Endothelial cell of umbilical vein (primary cell): ENCODE results near the gene HHIP. TPM values are rescaled to one million over a fixed set of nuclear protein-coding genes. Genes with fewer than 3 reads are reported as not detected.

ENCODE experiments used
- BruUV-seq: library from RNA; stranded (reverse); fragments of 400-500 nt; replicated peaks from 2 replicates; lab custom pipeline; 2021; lab: Mats Ljungman, UMichigan
- CTCF ChIA-PET: fragments of 300-600, 350-600 bp; sonication (Branson Sonifier 250); formaldehyde crosslinking; loops from one replicate; lab custom pipeline; 2021; ENCODE audit warnings: antibody characterized with exemption, inconsistent platforms; lab: Charles Lee
- POLR2A ChIA-PET: fragments of 300-600, 350-600 bp; sonication (Branson Sonifier 250); formaldehyde crosslinking; loops from one replicate; lab custom pipeline; 2021; ENCODE audit warnings: antibody characterized with exemption, inconsistent platforms; lab: Charles Lee
- DNase-seq: peaks from one replicate; pipeline ENCODE4 v3.0.0-alpha.2; 2011; ENCODE audit warnings: low read depth, low spot score
- FAIRE-seq: peaks from 2 replicates; lab custom pipeline; 2011; peaks lifted over from hg19 to GRCh38; lab: Jason Lieb, UNC
- H2AFZ ChIP-seq: 2 replicates; pipeline ENCODE4 v1.6.0; 2012; ENCODE audit warnings: low read depth, low read length, control low read depth, inconsistent platforms
- H3K27ac ChIP-seq: 2 replicates; pipeline ENCODE4 v1.5.1; 2011; ENCODE audit warnings: low read depth, mild to moderate bottlenecking, control low read depth, low read length, moderate library complexity; ENCODE audit not compliant: insufficient read depth
- H3K27me3 ChIP-seq, 2 experiments: 2 replicates each; pipeline versions ENCODE4 v1.6.0 to v1.6.1; 2011; ENCODE audit warnings: low read length in 2 of 2, mixed read lengths in 1 of 2; ENCODE audit not compliant: control insufficient read depth in 2 of 2, insufficient read depth in 2 of 2
- H3K36me3 ChIP-seq, 2 experiments: 2 replicates in 1 of 2; 3 replicates in 1 of 2; pipeline ENCODE4 v1.5.1; 2011; ENCODE audit warnings: low read length in 2 of 2, mild to moderate bottlenecking in 1 of 2, moderate library complexity in 1 of 2; ENCODE audit not compliant: control insufficient read depth in 2 of 2, insufficient read depth in 2 of 2; ENCODE audit errors: extremely low read depth in 1 of 2
- H3K4me1 ChIP-seq: 3 replicates; pipeline ENCODE4 v1.5.1; 2011; ENCODE audit warnings: mild to moderate bottlenecking, low read length; ENCODE audit not compliant: control insufficient read depth, insufficient read depth; ENCODE audit errors: extremely low read depth
- H3K4me2 ChIP-seq: 2 replicates; pipeline ENCODE4 v1.6.1; 2011; ENCODE audit warnings: low read length, control low read depth, mixed read lengths; ENCODE audit not compliant: insufficient read depth
- H3K4me3 ChIP-seq, 3 experiments: fragments of 200-600 bp in 1 of 3; sonication (generic), shearing (Covaris generic) in 1 of 3; replicated peaks in 1 of 3; 2 replicates each; pipeline ENCODE4 v1.5.1; 2011 to 2016; ENCODE audit warnings: control low read depth in 3 of 3, low read length in 3 of 3, mild to moderate bottlenecking in 2 of 3, inconsistent platforms in 1 of 3, low read depth in 1 of 3, moderate library complexity in 1 of 3; ENCODE audit not compliant: insufficient read depth in 1 of 3
- H3K79me2 ChIP-seq: 2 replicates; pipeline ENCODE4 v1.6.0; 2012; ENCODE audit warnings: low read length, inconsistent platforms; ENCODE audit not compliant: control insufficient read depth, insufficient read depth
- H3K9ac ChIP-seq: replicated peaks from 2 replicates; pipeline ENCODE3; 2011; ENCODE audit warnings: low read length, control low read depth; ENCODE audit not compliant: insufficient read depth; ENCODE audit errors: extremely low read depth
- H3K9me1 ChIP-seq: replicated peaks from 3 replicates; pipeline ENCODE4 v1.6.0; 2011; ENCODE audit warnings: mild to moderate bottlenecking, low read length; ENCODE audit not compliant: control insufficient read depth, insufficient read depth; ENCODE audit errors: extremely low read depth
- H3K9me3 ChIP-seq: replicated peaks from 2 replicates; pipeline ENCODE4 v1.5.1; 2012; ENCODE audit warnings: low read length, inconsistent platforms; ENCODE audit not compliant: control insufficient read depth, insufficient read depth
- H4K20me1 ChIP-seq: replicated peaks from 2 replicates; pipeline ENCODE3; 2011; ENCODE audit warnings: mild to moderate bottlenecking, low read length; ENCODE audit not compliant: control insufficient read depth, insufficient read depth; ENCODE audit errors: extremely low read depth
- EZH2 ChIP-seq: IDR thresholded peaks from 2 replicates; pipeline ENCODE4 v1.6.1; 2012; ENCODE audit warnings: borderline replicate concordance, low read depth, mild to moderate bottlenecking, moderate library complexity, low read length, inconsistent platforms; ENCODE audit not compliant: severe bottlenecking
- FOS ChIP-seq: IDR thresholded peaks from 2 replicates; pipeline ENCODE4 v1.6.1; 2011; ENCODE audit warnings: mild to moderate bottlenecking, low read length, moderate library complexity, borderline replicate concordance; ENCODE audit not compliant: insufficient read depth
- GATA2 ChIP-seq: IDR thresholded peaks from 2 replicates; pipeline ENCODE4 v1.7.0; 2011; ENCODE audit warnings: low read depth, mild to moderate bottlenecking, moderate library complexity, mixed read lengths, low read length; ENCODE audit not compliant: insufficient read length, insufficient read depth
- JUN ChIP-seq: IDR thresholded peaks from 2 replicates; pipeline ENCODE4 v1.6.1; 2011; ENCODE audit warnings: borderline replicate concordance, low read depth; ENCODE audit not compliant: insufficient read length, insufficient read depth
- MYC ChIP-seq: IDR thresholded peaks from one replicate; pipeline ENCODE4 v1.6.1; 2011; ENCODE audit warnings: mild to moderate bottlenecking, low read depth, low read length
- POLR2A ChIP-seq: IDR thresholded peaks from 2 replicates; pipeline ENCODE4 v1.6.1; 2012; ENCODE audit warnings: low read depth, mild to moderate bottlenecking, control low read depth, low read length
- POLR2AphosphoS5 ChIP-seq: IDR thresholded peaks from 2 replicates; pipeline ENCODE4 v1.6.1; 2012; ENCODE audit warnings: low read depth, mild to moderate bottlenecking, control low read depth, low read length, moderate library complexity; ENCODE audit not compliant: insufficient read depth
- dilution Hi-C: fragments of 300-500 bp; cut with MboI; formaldehyde crosslinking; loops from one replicate; pipeline ENCODE4 v1.15.0; 2019; ENCODE audit warnings: low sequenced_read_pairs; ENCODE audit not compliant: extremely low pct_ligation_motif_present
- intact Hi-C: fragments of 100-400 bp; cut with micrococcal nuclease; formaldehyde crosslinking; loops from one replicate; pipeline ENCODE4 v1.10.0; 2022
- polyA plus RNA-seq, 4 experiments: library from polyadenylated mRNA; depleted of rRNA in 3 of 4; stranded (reverse) in 3 of 4; unstranded in 1 of 4; fragments of >200 nt; gene quantifications; 2 replicates each; pipeline versions ENCODE4 v1.2.1 to v1.2.3, GENCODE V29; 2011 to 2012; ENCODE audit warnings: missing spikeins in 1 of 4
- total RNA-seq: library from RNA; stranded (reverse); gene quantifications from 2 replicates; pipeline ENCODE4 v1.2.3, GENCODE V29; 2021
- TF ChIP-seq, protein P1 (sequence below): IDR thresholded peaks from 2 replicates; pipeline ENCODE4 v1.6.1; 2011; ENCODE audit not compliant: insufficient read depth, insufficient read length
- TF ChIP-seq, protein P2 (sequence below), 2 donors: IDR thresholded peaks; 1 replicate in 1 of 2; 2 replicates in 1 of 2; pipeline ENCODE4 v1.5.1; 2011; ENCODE audit warnings: low read length in 2 of 2, mild to moderate bottlenecking in 2 of 2, moderate library complexity in 2 of 2, control low read depth in 1 of 2, inconsistent platforms in 1 of 2, low read depth in 1 of 2; ENCODE audit not compliant: insufficient read depth in 1 of 2; ENCODE audit errors: extremely low read depth in 1 of 2

Gene HHIP
- total and polyA plus RNA-seq, 2 donors (not counting 3 experiments of a cell fraction or from before 2014, with no cell fraction given), result 239 to 971 TPM

DNA sequence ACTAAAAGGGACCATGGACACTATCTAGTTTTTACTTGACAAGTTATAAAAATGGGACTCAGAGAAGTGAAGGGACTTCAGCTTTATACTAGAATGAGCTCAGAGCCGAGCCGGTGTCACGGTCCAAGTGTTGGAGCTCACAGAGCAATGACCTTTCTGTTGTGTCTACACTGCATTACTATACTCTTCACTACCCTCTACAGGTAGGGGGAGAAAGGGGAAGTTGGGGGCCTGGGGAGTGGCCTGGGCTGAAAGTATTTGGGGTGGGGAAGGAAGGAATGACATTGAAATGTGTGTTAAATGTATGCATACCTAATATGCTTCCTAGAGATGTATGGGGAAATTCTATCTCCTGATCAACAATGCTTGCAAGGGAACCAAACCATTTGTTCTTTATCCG, 48.8 kb upstream of the HHIP start:
- no peak overlapping the region for H3K4me3 ChIP-seq
- H3K9me1 ChIP-seq, result no peaks in the 10 kb centered on the region
- BruUV-seq, result no TSS peak
- no peaks in the 10 kb centered on the region for H3K27me3 ChIP-seq
- CTCF ChIA-PET, result interaction anchor here (1.7 kb wide), 1 partner anchor 11 kb away, joined by 3 read pairs; no protein-coding TSS in a partner anchor
- no peak overlapping the region for H2AFZ ChIP-seq
- intact Hi-C loops, result no loop called here
- POLR2A ChIA-PET, result no interaction called here
- no peak overlapping the region for H3K27ac ChIP-seq
- DNase-seq, result no peak
- H4K20me1 ChIP-seq, result no peaks in the 10 kb centered on the region
- FAIRE-seq, result no peak
- no peaks in the 10 kb centered on the region for H3K79me2 ChIP-seq
- H3K4me2 ChIP-seq, result no peak overlapping the region
- dilution Hi-C loops, result no loop called here
- peaks cover 27% of the 10 kb centered on the region for H3K4me1 ChIP-seq
- no peaks in the 10 kb centered on the region for H3K9me3 ChIP-seq
- no peaks in the 10 kb centered on the region for H3K36me3 ChIP-seq
- no peak for TF ChIP-seq FOS
- TF ChIP-seq, protein P1, sequence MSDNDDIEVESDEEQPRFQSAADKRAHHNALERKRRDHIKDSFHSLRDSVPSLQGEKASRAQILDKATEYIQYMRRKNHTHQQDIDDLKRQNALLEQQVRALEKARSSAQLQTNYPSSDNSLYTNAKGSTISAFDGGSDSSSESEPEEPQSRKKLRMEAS, result no peak
- TF ChIP-seq MYC, result no peak
- TF ChIP-seq JUN, result no peak
- TF ChIP-seq POLR2A, result no peak
- no peak for TF ChIP-seq GATA2
- no peak for TF ChIP-seq POLR2AphosphoS5
- TF ChIP-seq, protein P2, sequence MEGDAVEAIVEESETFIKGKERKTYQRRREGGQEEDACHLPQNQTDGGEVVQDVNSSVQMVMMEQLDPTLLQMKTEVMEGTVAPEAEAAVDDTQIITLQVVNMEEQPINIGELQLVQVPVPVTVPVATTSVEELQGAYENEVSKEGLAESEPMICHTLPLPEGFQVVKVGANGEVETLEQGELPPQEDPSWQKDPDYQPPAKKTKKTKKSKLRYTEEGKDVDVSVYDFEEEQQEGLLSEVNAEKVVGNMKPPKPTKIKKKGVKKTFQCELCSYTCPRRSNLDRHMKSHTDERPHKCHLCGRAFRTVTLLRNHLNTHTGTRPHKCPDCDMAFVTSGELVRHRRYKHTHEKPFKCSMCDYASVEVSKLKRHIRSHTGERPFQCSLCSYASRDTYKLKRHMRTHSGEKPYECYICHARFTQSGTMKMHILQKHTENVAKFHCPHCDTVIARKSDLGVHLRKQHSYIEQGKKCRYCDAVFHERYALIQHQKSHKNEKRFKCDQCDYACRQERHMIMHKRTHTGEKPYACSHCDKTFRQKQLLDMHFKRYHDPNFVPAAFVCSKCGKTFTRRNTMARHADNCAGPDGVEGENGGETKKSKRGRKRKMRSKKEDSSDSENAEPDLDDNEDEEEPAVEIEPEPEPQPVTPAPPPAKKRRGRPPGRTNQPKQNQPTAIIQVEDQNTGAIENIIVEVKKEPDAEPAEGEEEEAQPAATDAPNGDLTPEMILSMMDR (IDR thresholded peaks at IDR 0.05; ENCODE audit: extremely low read depth in 1 of 2, insufficient read depth in 1 of 2, low read depth in 1 of 2, low read length in 2 of 2), result no peak
- no peak for TF ChIP-seq EZH2
- H3K9ac ChIP-seq, result no peak overlapping the region
